Mesenchymal stem cell (in vitro differentiated cells and primary cell): ENCODE data around the gene INPP5D.

Source experiments
- DNase-seq: peaks from one replicate; pipeline ENCODE4 v3.0.0-alpha.2; 2013
- H2AFZ ChIP-seq: one replicate; pipeline ENCODE4 v1.6.1; 2013; ENCODE audit warnings: low read depth, mild to moderate bottlenecking, control low read depth, inconsistent platforms, low read length, moderate library complexity
- H2AK5ac ChIP-seq: 2 replicates; pipeline ENCODE4 v1.6.1; 2013; ENCODE audit warnings: low read length, moderate library complexity, mild to moderate bottlenecking, inconsistent platforms; ENCODE audit not compliant: severe bottlenecking
- H2BK120ac ChIP-seq: one replicate; pipeline ENCODE4 v1.6.1; 2013; ENCODE audit warnings: low read depth, mild to moderate bottlenecking, inconsistent platforms, low read length, moderate library complexity
- H2BK12ac ChIP-seq, 2 experiments: one replicate each; pipeline ENCODE4 v1.6.1; 2013; ENCODE audit warnings: inconsistent platforms in 2 of 2, low read length in 2 of 2, mild to moderate bottlenecking in 2 of 2, moderate library complexity in 2 of 2, control low read depth in 1 of 2
- H2BK15ac ChIP-seq: one replicate; pipeline ENCODE4 v1.6.1; 2013; ENCODE audit warnings: mild to moderate bottlenecking, low read depth, inconsistent platforms; ENCODE audit not compliant: poor library complexity, severe bottlenecking
- H2BK5ac ChIP-seq: 2 replicates; pipeline ENCODE4 v1.6.1; 2013; ENCODE audit warnings: low read depth, mild to moderate bottlenecking, low read length, control low read depth, inconsistent platforms; ENCODE audit not compliant: poor library complexity, severe bottlenecking
- H3K14ac ChIP-seq, 2 experiments: one replicate each; pipeline ENCODE4 v1.6.1; 2013; ENCODE audit warnings: inconsistent platforms in 2 of 2, low read length in 2 of 2, control low read depth in 1 of 2, mild to moderate bottlenecking in 1 of 2, moderate library complexity in 1 of 2
- H3K18ac ChIP-seq, 2 experiments: one replicate each; pipeline ENCODE4 v1.6.1; 2013; ENCODE audit warnings: inconsistent platforms in 2 of 2, low read length in 2 of 2, control low read depth in 1 of 2, low read depth in 1 of 2, mild to moderate bottlenecking in 1 of 2
- H3K23ac ChIP-seq, 2 experiments: one replicate each; pipeline ENCODE4 v1.6.1; 2013; ENCODE audit warnings: inconsistent platforms in 2 of 2, low read length in 2 of 2, mild to moderate bottlenecking in 2 of 2, moderate library complexity in 2 of 2, control low read depth in 1 of 2
- H3K27ac ChIP-seq: 2 replicates; pipeline ENCODE4 v1.5.1; 2013; ENCODE audit warnings: mild to moderate bottlenecking, moderate library complexity, low read length, control low read depth, inconsistent platforms; ENCODE audit not compliant: poor library complexity, severe bottlenecking
- H3K27me3 ChIP-seq, 2 experiments: 2 replicates each; pipeline versions ENCODE4 v1.6.1 to v1.7.0; 2013; ENCODE audit warnings: low read length in 2 of 2, mild to moderate bottlenecking in 2 of 2, moderate library complexity in 2 of 2, control low read depth in 1 of 2, inconsistent platforms in 1 of 2; ENCODE audit not compliant: control insufficient read depth in 1 of 2, insufficient read depth in 1 of 2
- H3K36me3 ChIP-seq, 2 experiments: 2 replicates each; pipeline versions ENCODE4 v1.6.1 to v1.7.0; 2013; ENCODE audit warnings: low read length in 2 of 2, control low read depth in 1 of 2, inconsistent platforms in 1 of 2, low read depth in 1 of 2, mild to moderate bottlenecking in 1 of 2; ENCODE audit not compliant: insufficient read depth in 2 of 2, control insufficient read depth in 1 of 2
- H3K4ac ChIP-seq, 2 experiments: one replicate each; pipeline ENCODE4 v1.6.1; 2013; ENCODE audit warnings: inconsistent platforms in 2 of 2, low read length in 2 of 2, mild to moderate bottlenecking in 2 of 2, moderate library complexity in 2 of 2, control low read depth in 1 of 2, low read depth in 1 of 2
- H3K4me1 ChIP-seq: 2 replicates; pipeline ENCODE4 v1.6.1; 2013; ENCODE audit warnings: low read depth, low read length, control low read depth; ENCODE audit not compliant: control insufficient read depth, insufficient read depth
- H3K4me2 ChIP-seq: 2 replicates; pipeline ENCODE4 v1.6.1; 2013; ENCODE audit warnings: low read length, mild to moderate bottlenecking, inconsistent platforms; ENCODE audit not compliant: poor library complexity, severe bottlenecking
- H3K4me3 ChIP-seq, 2 experiments: 2 replicates each; pipeline versions ENCODE4 v1.5.1 to v1.7.0; 2013; ENCODE audit warnings: low read length in 2 of 2, mild to moderate bottlenecking in 2 of 2, control low read depth in 1 of 2, low read depth in 1 of 2; ENCODE audit not compliant: insufficient read depth in 1 of 2
- H3K79me1 ChIP-seq: replicated peaks from 2 replicates; pipeline ENCODE4 v1.6.1; 2013; ENCODE audit warnings: mild to moderate bottlenecking, control low read depth, low read length, inconsistent platforms; ENCODE audit not compliant: poor library complexity, severe bottlenecking
- H3K9ac ChIP-seq: 2 replicates; pipeline ENCODE4 v1.7.0; 2013; ENCODE audit warnings: mild to moderate bottlenecking, low read length, moderate library complexity
- H3K9me3 ChIP-seq: 2 replicates; pipeline ENCODE4 v1.7.0; 2013; ENCODE audit warnings: mild to moderate bottlenecking, low read length; ENCODE audit not compliant: control insufficient read depth
- H4K8ac ChIP-seq: one replicate; pipeline ENCODE4 v1.6.1; 2013; ENCODE audit warnings: inconsistent platforms, mild to moderate bottlenecking, low read length, moderate library complexity
- H4K91ac ChIP-seq: one replicate; pipeline ENCODE4 v1.6.1; 2013; ENCODE audit warnings: mild to moderate bottlenecking, low read length, inconsistent platforms
- WGBS: methylation state at CpG from one replicate; pipeline ENCODE4 v1.1.7; 2013; ENCODE audit warnings: mixed read lengths; 5-methylcytosine and 5-hydroxymethylcytosine counted together

Gene INPP5D

DNA sequence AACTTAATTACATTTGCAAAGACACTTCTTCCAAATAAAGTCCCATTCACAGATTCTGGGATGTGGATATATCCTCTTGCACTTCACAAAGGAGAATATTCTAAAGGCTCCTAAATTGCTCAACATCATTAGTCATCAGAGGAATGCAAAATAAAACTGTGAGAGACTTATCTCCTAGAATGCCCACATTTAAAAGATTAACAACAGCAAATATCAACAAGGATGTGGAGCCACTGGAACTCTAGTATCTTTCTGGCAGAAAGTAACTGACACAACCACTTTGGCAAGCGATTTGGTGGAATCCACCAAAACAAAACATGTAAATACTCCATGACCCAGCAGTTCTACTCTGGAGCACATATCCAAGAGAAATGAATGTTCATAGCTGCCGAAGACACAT, 23.1 kb upstream of the INPP5D start:
- Histone ChIP-seq H3K23ac (no peak overlapping the region), H3K4me2 (no peak overlapping the region), H2BK5ac (no peak overlapping the region), H3K4me1 (no peaks in the 10 kb centered on the region), H2BK12ac (no peak overlapping the region), H3K36me3 (no peaks in the 10 kb centered on the region), H2AFZ (no peak overlapping the region), H3K27me3 (peaks cover 0 to 5% of the 10 kb centered on the region in 2 experiments), H3K9me3 (peaks cover 3% of the 10 kb centered on the region), H3K4me3 (no peak overlapping the region), H4K91ac (no peak overlapping the region), H3K79me1 (no peaks in the 10 kb centered on the region), H3K14ac (no peak overlapping the region), H3K27ac (no peak overlapping the region), H4K8ac (no peak overlapping the region), H3K9ac (no peak overlapping the region), H2BK15ac (no peak overlapping the region), H3K18ac (no peak overlapping the region), H2AK5ac (no peak overlapping the region), H2BK120ac (no peak overlapping the region), H3K4ac (no peak overlapping the region)
- 82% methylated on average over 2 of the region's 2 CpGs for WGBS
- peak; percentile 51 for DNase-seq

DNA sequence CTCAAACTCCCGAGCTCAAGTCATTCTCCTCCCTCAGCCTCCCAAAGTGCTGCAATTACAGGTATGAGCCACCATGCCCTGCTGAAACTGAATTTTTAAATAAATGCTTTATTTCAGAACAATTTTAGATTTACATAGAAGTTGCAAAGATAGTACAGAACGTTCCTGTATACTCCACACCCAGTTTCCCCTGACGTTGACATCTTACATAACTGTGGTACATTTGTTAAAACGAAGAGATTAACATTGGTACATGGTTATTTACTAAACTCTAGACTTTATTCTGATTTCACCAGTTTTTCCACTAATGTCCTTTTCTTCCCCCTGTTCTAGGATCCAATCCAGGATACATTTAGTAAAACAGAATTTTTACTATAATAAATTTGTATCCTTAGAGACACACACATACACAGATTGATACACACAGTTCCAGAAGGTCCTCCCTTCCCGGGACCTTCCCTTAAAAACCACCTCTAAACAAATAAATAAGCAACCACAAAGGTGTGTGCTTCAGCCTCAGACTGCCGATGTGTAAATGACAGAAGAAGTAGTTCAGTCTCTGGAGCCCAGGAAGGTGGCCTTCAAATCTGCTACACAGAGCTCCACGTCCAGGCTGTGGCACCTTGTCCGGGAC, 20.8 kb upstream of the INPP5D start:
- H3K4ac ChIP-seq = no peak overlapping the region
- H3K27ac ChIP-seq = no peak overlapping the region
- H2BK15ac ChIP-seq = no peak overlapping the region
- H2BK12ac ChIP-seq = no peak overlapping the region
- no peak overlapping the region for H3K4me3 ChIP-seq
- H2AK5ac ChIP-seq = no peak overlapping the region
- no peak overlapping the region for H4K91ac ChIP-seq
- no peak for DNase-seq
- no peak overlapping the region for H3K9ac ChIP-seq
- no peak overlapping the region for H3K14ac ChIP-seq
- no peaks in the 10 kb centered on the region for H3K36me3 ChIP-seq
- 95% methylated on average over 5 of the region's 8 CpGs for WGBS
- H2AFZ ChIP-seq = no peak overlapping the region
- no peak overlapping the region for H4K8ac ChIP-seq
- no peak overlapping the region for H2BK120ac ChIP-seq
- H3K9me3 ChIP-seq = peaks cover 3% of the 10 kb centered on the region
- no peak overlapping the region for H2BK5ac ChIP-seq
- peaks cover 14 to 17% of the 10 kb centered on the region in 2 experiments for H3K27me3 ChIP-seq
- no peaks in the 10 kb centered on the region for H3K4me1 ChIP-seq
- H3K23ac ChIP-seq = no peak overlapping the region
- no peak overlapping the region for H3K18ac ChIP-seq
- H3K79me1 ChIP-seq = no peaks in the 10 kb centered on the region
- no peak overlapping the region for H3K4me2 ChIP-seq

DNA sequence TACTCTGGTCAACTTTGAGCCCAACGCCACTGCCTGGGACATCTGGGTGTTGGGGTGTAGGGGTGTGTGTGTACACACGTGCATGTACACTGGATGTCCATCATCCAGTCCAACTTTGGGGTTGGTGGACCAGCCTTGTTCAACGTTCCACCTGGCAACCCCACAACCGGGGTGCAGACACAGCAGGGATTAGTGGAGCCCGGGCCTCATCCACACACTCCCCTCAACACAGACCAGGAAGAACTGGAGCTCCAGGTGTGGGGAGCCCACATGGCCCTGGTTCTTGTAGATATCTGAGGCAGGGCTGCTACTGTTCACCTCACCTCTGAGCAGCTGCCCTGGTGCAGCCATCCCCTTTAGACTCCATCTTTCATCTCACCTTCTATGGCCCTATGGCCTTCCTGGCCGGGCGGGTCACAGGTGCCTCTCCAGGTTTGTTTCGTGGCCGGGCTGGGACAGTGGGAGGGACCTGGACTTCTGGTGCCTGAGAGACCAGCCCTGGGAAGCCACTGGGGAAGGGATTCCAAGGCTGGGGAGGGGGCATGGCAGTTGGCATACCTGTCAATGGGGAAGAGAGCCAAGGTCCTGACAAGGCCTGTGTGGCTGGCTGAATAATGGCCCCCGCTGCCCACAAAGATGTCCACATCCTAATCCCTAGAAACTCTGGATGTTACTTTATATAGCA, 20.2 kb upstream of the INPP5D start:
- no peak overlapping the region for H3K4ac ChIP-seq
- no peak overlapping the region for H2AFZ ChIP-seq
- H3K27ac ChIP-seq = no peak overlapping the region
- no peak overlapping the region for H3K4me2 ChIP-seq
- H2BK12ac ChIP-seq = no peak overlapping the region
- no peaks in the 10 kb centered on the region for H3K4me1 ChIP-seq
- H2AK5ac ChIP-seq = no peak overlapping the region
- no peak overlapping the region for H2BK15ac ChIP-seq
- no peaks in the 10 kb centered on the region for H3K36me3 ChIP-seq
- no peak for DNase-seq
- no peak overlapping the region for H4K91ac ChIP-seq
- H3K18ac ChIP-seq = no peak overlapping the region
- H4K8ac ChIP-seq = no peak overlapping the region
- WGBS = 95% methylated on average over 7 of the region's 10 CpGs
- H3K9me3 ChIP-seq = peaks cover 3% of the 10 kb centered on the region
- no peak overlapping the region for H2BK120ac ChIP-seq
- H2BK5ac ChIP-seq = no peak overlapping the region
- no peak overlapping the region for H3K9ac ChIP-seq
- H3K23ac ChIP-seq = no peak overlapping the region
- H3K79me1 ChIP-seq = no peaks in the 10 kb centered on the region
- H3K4me3 ChIP-seq = no peak overlapping the region
- peaks cover 17 to 20% of the 10 kb centered on the region in 2 experiments for H3K27me3 ChIP-seq
- H3K14ac ChIP-seq = no peak overlapping the region

DNA sequence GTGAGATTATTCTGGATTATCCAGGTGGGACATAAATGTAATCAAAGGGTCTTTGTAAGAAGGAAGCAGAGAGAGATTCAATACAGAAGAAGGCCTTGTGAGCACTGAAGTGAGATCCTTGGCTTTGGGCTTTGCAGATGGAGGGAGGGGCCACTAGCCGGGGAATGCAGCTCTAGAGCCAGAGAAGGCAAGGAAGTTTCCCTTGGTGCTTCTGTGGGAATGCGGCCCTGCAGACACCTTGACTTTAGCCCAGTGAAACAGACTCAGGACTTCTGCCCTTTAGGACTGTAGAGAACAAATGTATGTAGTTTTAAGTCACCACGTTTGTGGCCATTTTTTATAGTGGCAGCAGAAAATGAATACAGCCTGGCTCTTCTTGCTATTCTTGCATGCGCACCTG, 19.6 kb upstream of the INPP5D start:
- no peaks in the 10 kb centered on the region for H3K4me1 ChIP-seq
- no peak for DNase-seq
- H3K4me2 ChIP-seq = no peak overlapping the region
- H2BK120ac ChIP-seq = no peak overlapping the region
- H3K23ac ChIP-seq = no peak overlapping the region
- no peak overlapping the region for H2BK12ac ChIP-seq
- no peaks in the 10 kb centered on the region for H3K36me3 ChIP-seq
- H3K9ac ChIP-seq = no peak overlapping the region
- no peak overlapping the region for H2BK5ac ChIP-seq
- no peak overlapping the region for H3K4me3 ChIP-seq
- no peak overlapping the region for H4K91ac ChIP-seq
- no peaks in the 10 kb centered on the region for H3K79me1 ChIP-seq
- H3K14ac ChIP-seq = no peak overlapping the region
- 75% methylated on average over 4 of the region's 4 CpGs for WGBS
- peaks cover 17 to 23% of the 10 kb centered on the region in 2 experiments for H3K27me3 ChIP-seq
- no peak overlapping the region for H3K18ac ChIP-seq
- no peak overlapping the region for H2AK5ac ChIP-seq
- peaks cover 3% of the 10 kb centered on the region for H3K9me3 ChIP-seq
- no peak overlapping the region for H3K4ac ChIP-seq
- H3K27ac ChIP-seq = no peak overlapping the region
- H4K8ac ChIP-seq = no peak overlapping the region
- no peak overlapping the region for H2AFZ ChIP-seq
- no peak overlapping the region for H2BK15ac ChIP-seq
